IMR-90 (cell line): ENCODE data around the gene RNF212. TPM values are rescaled to one million over a fixed set of nuclear protein-coding genes. Genes with fewer than 3 reads are reported as not detected.

Experiments used
- ATAC-seq: fragments of 200-7000 bp; cut with Tn5 transposase; 2 replicates; pipeline ENCODE4 v1.9.1; 2020; ENCODE audit warnings: low read depth, mild to moderate bottlenecking, moderate library complexity
- BruUV-seq: library from RNA; stranded (reverse); fragments of 400-500 nt; replicated peaks from 2 replicates; lab custom pipeline; 2021; lab: Mats Ljungman, UMichigan
- CTCF ChIA-PET: fragments of 300-600 bp; formaldehyde crosslinking; extraction: SDS; loops from one replicate; lab custom pipeline; 2021; ENCODE audit warnings: antibody characterized with exemption; lab: Yijun Ruan, JAX
- POLR2A ChIA-PET: fragments of 300-600 bp; sonication (Branson Sonifier 250); formaldehyde crosslinking; loops from one replicate; lab custom pipeline; 2022; ENCODE audit warnings: antibody characterized with exemption; ENCODE audit not compliant: unreplicated experiment; lab: Charles Lee
- DNase-seq: peaks from one replicate; pipeline ENCODE4 v3.0.0; 2013
- H2AFZ ChIP-seq: replicated peaks from 2 replicates; pipeline ENCODE3; 2013; ENCODE audit warnings: low read length, mild to moderate bottlenecking; ENCODE audit not compliant: poor library complexity
- H2AK5ac ChIP-seq: 2 replicates; pipeline ENCODE4 v1.6.1; 2013; ENCODE audit warnings: low read depth, low read length, inconsistent platforms
- H2AK9ac ChIP-seq: replicated peaks from 2 replicates; pipeline ENCODE3; 2013; ENCODE audit warnings: mild to moderate bottlenecking, low read depth, low read length, moderate library complexity; ENCODE audit not compliant: poor library complexity
- H2BK120ac ChIP-seq: 2 replicates; pipeline ENCODE4 v1.6.1; 2013; ENCODE audit warnings: low read depth, low read length, inconsistent platforms
- H2BK15ac ChIP-seq: 3 replicates; pipeline ENCODE4 v1.6.1; 2013; ENCODE audit warnings: low read depth, low read length, inconsistent platforms
- H2BK20ac ChIP-seq: 2 replicates; pipeline ENCODE4 v1.6.1; 2013; ENCODE audit warnings: low read depth, mild to moderate bottlenecking, inconsistent platforms, low read length, moderate library complexity
- H2BK5ac ChIP-seq: 2 replicates; pipeline ENCODE4 v1.6.1; 2013; ENCODE audit warnings: mild to moderate bottlenecking, low read depth, low read length, inconsistent platforms; ENCODE audit not compliant: poor library complexity, severe bottlenecking
- H3K14ac ChIP-seq: replicated peaks from 2 replicates; pipeline ENCODE4 v1.6.1; 2013; ENCODE audit warnings: low read depth, low read length, inconsistent platforms
- H3K18ac ChIP-seq: 2 replicates; pipeline ENCODE4 v1.6.1; 2013; ENCODE audit warnings: low read depth, low read length, control low read depth
- H3K23ac ChIP-seq: 2 replicates; pipeline ENCODE4 v1.6.1; 2013; ENCODE audit warnings: low read depth, low read length, inconsistent platforms
- H3K27ac ChIP-seq: 2 replicates; pipeline ENCODE4 v1.5.1; 2013; ENCODE audit warnings: mild to moderate bottlenecking, control low read depth, low read length; ENCODE audit not compliant: insufficient read depth
- H3K27me3 ChIP-seq: 2 replicates; pipeline ENCODE4 v1.6.1; 2013; ENCODE audit warnings: low read length; ENCODE audit not compliant: control insufficient read depth, insufficient read depth
- H3K36me3 ChIP-seq: 2 replicates; pipeline ENCODE4 v1.6.1; 2013; ENCODE audit warnings: low read length, mixed read lengths; ENCODE audit not compliant: control insufficient read depth, insufficient read depth
- H3K4ac ChIP-seq: 2 replicates; pipeline ENCODE4 v1.6.1; 2013; ENCODE audit warnings: low read depth, low read length, inconsistent platforms
- H3K4me1 ChIP-seq: 2 replicates; pipeline ENCODE4 v1.6.1; 2013; ENCODE audit warnings: low read length, mixed read lengths; ENCODE audit not compliant: control insufficient read depth, insufficient read depth
- H3K4me2 ChIP-seq: 2 replicates; pipeline ENCODE4 v1.6.1; 2013; ENCODE audit warnings: low read depth, mild to moderate bottlenecking, control low read depth, low read length, moderate library complexity
- H3K4me3 ChIP-seq: 2 replicates; pipeline ENCODE4 v1.5.1; 2013; ENCODE audit warnings: low read depth, mild to moderate bottlenecking, control low read depth, low read length, moderate library complexity; ENCODE audit not compliant: insufficient read depth
- H3K56ac ChIP-seq: 2 replicates; pipeline ENCODE4 v1.6.1; 2013; ENCODE audit warnings: low read length, inconsistent platforms; ENCODE audit not compliant: insufficient read depth; ENCODE audit errors: extremely low read depth
- H3K79me1 ChIP-seq, 2 experiments: 2 replicates each; pipeline ENCODE4 v1.6.1; 2013; ENCODE audit warnings: low read length in 2 of 2, inconsistent platforms in 1 of 2, low read depth in 1 of 2
- H3K9ac ChIP-seq: 2 replicates; pipeline ENCODE4 v1.6.1; 2013; ENCODE audit warnings: low read depth, low read length, control low read depth
- H3K9me1 ChIP-seq: 2 replicates; pipeline ENCODE4 v1.6.1; 2013; ENCODE audit warnings: low read length, inconsistent platforms; ENCODE audit not compliant: insufficient read depth
- H3K9me3 ChIP-seq: 2 replicates; pipeline ENCODE4 v1.6.1; 2013; ENCODE audit warnings: low read length; ENCODE audit not compliant: control insufficient read depth, insufficient read depth
- H4K20me1 ChIP-seq: 2 replicates; pipeline ENCODE4 v1.6.1; 2013; ENCODE audit warnings: low read length, inconsistent platforms; ENCODE audit not compliant: insufficient read depth
- H4K5ac ChIP-seq: 2 replicates; pipeline ENCODE4 v1.6.1; 2013; ENCODE audit warnings: mild to moderate bottlenecking, low read depth, low read length, control low read depth
- H4K8ac ChIP-seq, 2 experiments: 2 replicates each; pipeline ENCODE4 v1.6.1; 2013; ENCODE audit warnings: low read depth in 2 of 2, low read length in 2 of 2, control low read depth in 1 of 2, inconsistent platforms in 1 of 2
- H4K91ac ChIP-seq: 2 replicates; pipeline ENCODE4 v1.6.1; 2013; ENCODE audit warnings: low read depth, low read length, inconsistent platforms; ENCODE audit not compliant: insufficient read depth
- FOS ChIP-seq: fragments of 150-350 bp; IDR thresholded peaks from 2 replicates; pipeline ENCODE4 v1.6.1; 2016; ENCODE audit warnings: low read depth, low read length
- MAFK ChIP-seq: IDR thresholded peaks from 2 replicates; pipeline ENCODE4 v1.6.1; 2012; ENCODE audit warnings: low read depth, low read length, improper control_type of control experiment
- NFE2L2 ChIP-seq: fragments of 150-350 bp; IDR thresholded peaks from 2 replicates; pipeline ENCODE4 v1.6.1; 2016; ENCODE audit warnings: low read depth, mild to moderate bottlenecking, low read length
- POLR2A ChIP-seq: IDR thresholded peaks from 2 replicates; pipeline ENCODE4 v1.6.1; 2012; ENCODE audit warnings: mild to moderate bottlenecking, low read depth, low read length
- RCOR1 ChIP-seq: IDR thresholded peaks from 2 replicates; pipeline ENCODE4 v1.6.1; 2012; ENCODE audit warnings: mild to moderate bottlenecking, low read length, improper control_type of control experiment; ENCODE audit not compliant: insufficient replicate concordance
- WGBS, 2 experiments: methylation state at CpG; one replicate each; pipeline versions ENCODE4 v1.1.5 to v1.1.7; 2013; ENCODE audit warnings: missing lambda C conversion rate in 2 of 2; ENCODE audit not compliant: insufficient read length in 1 of 2; ENCODE audit errors: extremely low coverage in 2 of 2; 5-methylcytosine and 5-hydroxymethylcytosine counted together
- dilution Hi-C: fragments of 300-500 bp; cut with HindIII; formaldehyde crosslinking; loops from one replicate; pipeline ENCODE4 v1.14.3; 2018; ENCODE audit warnings: low sequenced_read_pairs; ENCODE audit not compliant: unreplicated experiment
- in situ Hi-C: fragments of 300-500 bp; cut with MboI; formaldehyde crosslinking; loops from 3 replicates; pipeline ENCODE4 v1.14.3; 2019; ENCODE audit warnings: low sequenced_read_pairs, inconsistent platforms, mixed read lengths
- intact Hi-C: fragments of 100-400 bp; cut with micrococcal nuclease; formaldehyde crosslinking; loops from 2 replicates; pipeline ENCODE4 v1.10.0; 2022
- polyA plus RNA-seq, 3 experiments: library from polyadenylated mRNA; depleted of rRNA; stranded (reverse); fragments of >200 nt; gene quantifications; 2 replicates each; pipeline ENCODE4 v1.2.3, GENCODE V29; 2012; ENCODE audit warnings: low replicate concordance in 1 of 3
- total RNA-seq: library from RNA; depleted of rRNA; stranded (reverse); fragments of >200 nt; gene quantifications from 2 replicates; pipeline ENCODE4 v1.2.3, GENCODE V29; 2012

RNF212 gene
- total and polyA plus RNA-seq, 2 of the 4 experiments (the other 2 are of a cell fraction) = under 0.01 to 0.51 TPM

- Histone ChIP-seq H3K56ac (no peak overlapping the region), H3K23ac (no peak overlapping the region), H2AFZ (no peak overlapping the region), H2BK20ac (no peak overlapping the region), H3K4me1 (peaks cover 6% of the 10 kb centered on the region), H3K79me1 (no peaks in the 10 kb centered on the region), H3K4ac (no peak overlapping the region), H2BK5ac (no peak overlapping the region), H4K8ac (no peak overlapping the region), H3K27me3 (peaks cover 20% of the 10 kb centered on the region), H2AK5ac (no peak overlapping the region), H3K27ac (no peak overlapping the region), H3K14ac (no peak overlapping the region), H3K4me3 (no peak overlapping the region), H3K4me2 (no peak overlapping the region), H3K9ac (no peak overlapping the region), H2BK15ac (no peak overlapping the region), H2BK120ac (no peak overlapping the region), H4K91ac (no peak overlapping the region), H3K9me1 (no peaks in the 10 kb centered on the region), H3K36me3 (no peaks in the 10 kb centered on the region), H2AK9ac (peak overlapping the region; percentile 57), H3K18ac (no peak overlapping the region), H4K5ac (no peak overlapping the region), H3K9me3 (no peaks in the 10 kb centered on the region), H4K20me1 (no peaks in the 10 kb centered on the region)
- dilution Hi-C loops = no loop called here
- intact Hi-C loops = no loop called here
- DNase-seq = peak; percentile 71
- CTCF ChIA-PET = no interaction called here
- WGBS, 2 experiments = 55% methylated on average over 4 of the region's 12 CpGs; no CpG with 5 or more reads in 1 of the 2 experiments
- ATAC-seq = no peak
- in situ Hi-C loops = no loop called here
- TF ChIP-seq NFE2L2 (peak; percentile 80), MAFK (no peak), POLR2A (no peak), RCOR1 (peak; percentile 42), FOS (peak; percentile 18; the same call in 1 of the 2 replicates)
- POLR2A ChIA-PET = no interaction called here
- BruUV-seq = no TSS peak
These were observed 32.2 kb downstream of the RNF212 start for GRCh38 chr4:1080961-1081688.
